ENCODE data around the gene AP2M1. TPM values are rescaled to one million over a fixed set of nuclear protein-coding genes. Genes with fewer than 3 reads are reported as not detected.
A peak's percentile ranks its signal among the peaks of the same experiment; 100 is the strongest.

AP2M1 gene
- total and polyA plus RNA-seq, 2 of the 13 experiments (the other 11 are each of a cell fraction or from before 2014, with no cell fraction given), result 126 to 146 TPM

GRCh38 chr3:184135149-184135910, 39.3 kb upstream of the AP2M1 start, which contains the start of gene EIF2B5 (continued):
- TF ChIP-seq TCF12 (IDR thresholded peaks at IDR 0.05) (no peak), TCF12 (CRISPR knock-in tag; IDR thresholded peaks at IDR 0.05) (no peak), U2AF2 (IDR thresholded peaks at IDR 0.05; ENCODE audit: low read depth, low read length) (no peak), SATB2 (CRISPR knock-in tag; IDR thresholded peaks at IDR 0.05) (no peak), FOSL1 (CRISPR knock-in tag; IDR thresholded peaks at IDR 0.05; ENCODE audit: borderline replicate concordance) (no peak), ZNF563 (CRISPR knock-in tag; IDR thresholded peaks at IDR 0.05) (peak; percentile 72; the same call in 1 of the 2 replicates), PBX2 (CRISPR knock-in tag; IDR thresholded peaks at IDR 0.05) (no peak), GRHL1 (CRISPR knock-in tag; conservative IDR thresholded peaks at IDR 0.05) (no peak), XBP1 (CRISPR knock-in tag; IDR thresholded peaks at IDR 0.05) (no peak), LRRFIP1 (CRISPR knock-in tag; conservative IDR thresholded peaks at IDR 0.05) (no peak), TEF (CRISPR knock-in tag; IDR thresholded peaks at IDR 0.05) (no peak), ZXDC (CRISPR knock-in tag; IDR thresholded peaks at IDR 0.05) (no peak), NFYB (CRISPR knock-in tag; IDR thresholded peaks at IDR 0.05) (peak; percentile 26), MLLT10 (CRISPR knock-in tag; IDR thresholded peaks at IDR 0.05) (no peak), ATF7 (IDR thresholded peaks at IDR 0.05) (no peak), ATF7 (CRISPR knock-in tag; IDR thresholded peaks at IDR 0.05) (no peak), ZBTB42 (CRISPR knock-in tag; IDR thresholded peaks at IDR 0.05) (peak; percentile 55; the same call in 1 of the 2 replicates), ZNF703 (CRISPR knock-in tag; IDR thresholded peaks at IDR 0.05; ENCODE audit: borderline replicate concordance) (no peak), ZNF510 (CRISPR knock-in tag; IDR thresholded peaks at IDR 0.05; ENCODE audit: low read depth) (0 out of 2 replicates have a peak, but pooled peaks have one; percentile 63), ZNF260 (CRISPR knock-in tag; IDR thresholded peaks at IDR 0.05; ENCODE audit: borderline replicate concordance, low read depth) (no peak), ARNT2 (CRISPR knock-in tag; IDR thresholded peaks at IDR 0.05; ENCODE audit: low read depth) (peak; percentile 91), RBM39 (IDR thresholded peaks at IDR 0.05; ENCODE audit: low read depth, low read length, poor library complexity, severe bottlenecking) (peak; percentile 94)
